ENCODE measurements around the gene SGK1. TPM values are rescaled to one million over a fixed set of nuclear protein-coding genes. Genes with fewer than 3 reads are reported as not detected.

SGK1 gene
- total RNA-seq, 2 donors from 2014 or later: 9.7 to 13.0 TPM

- H3K9ac ChIP-seq (ENCODE audit: extremely low read depth, low read length, poor library complexity, severe bottlenecking): no peak overlapping the region
- TF ChIP-seq CTCF (conservative IDR thresholded peaks at IDR 0.05): no peak
- H3K4me3 ChIP-seq (ENCODE audit: low read length): no peak overlapping the region
- no peaks in the 10 kb centered on the region for H3K9me3 ChIP-seq (ENCODE audit: control insufficient read depth, low read length)
- H3K4me1 ChIP-seq (ENCODE audit: control insufficient read depth, insufficient read depth, low read length): no peaks in the 10 kb centered on the region
- DNase-seq: no peak
- Mint-ChIP-seq H3K9me3 (no peaks in the 10 kb centered on the region), H3K4me1 (no peaks in the 10 kb centered on the region), H3K36me3 (ENCODE audit: low read depth) (no peaks in the 10 kb centered on the region), H3K4me3 (no peak overlapping the region), H3K27me3 (ENCODE audit: insufficient read depth) (no peaks in the 10 kb centered on the region), H3K27ac (no peak overlapping the region)
- H3K27ac ChIP-seq (ENCODE audit: low read depth, low read length): no peak overlapping the region
- H3K27me3 ChIP-seq (ENCODE audit: control insufficient read depth, insufficient read depth, low read length, poor library complexity, severe bottlenecking): no peaks in the 10 kb centered on the region
- no peaks in the 10 kb centered on the region for H3K36me3 ChIP-seq (ENCODE audit: control insufficient read depth, insufficient read depth, low read length)
- WGBS, 2 experiments (ENCODE audit: insufficient coverage in 1 of 2, insufficient read length in 1 of 2): 93 to 96% methylated on average over 2 to 3 of the region's 3 CpGs
Observed at GRCh38 chr6:134251320-134251719, 66.6 kb downstream of the SGK1 start.

- H3K27ac Mint-ChIP-seq: no peak overlapping the region
- H3K27me3 Mint-ChIP-seq (ENCODE audit: insufficient read depth): no peaks in the 10 kb centered on the region
- H3K36me3 Mint-ChIP-seq (ENCODE audit: low read depth): no peaks in the 10 kb centered on the region
- no peaks in the 10 kb centered on the region for H3K9me3 Mint-ChIP-seq
- Histone ChIP-seq H3K36me3 (ENCODE audit: control insufficient read depth, insufficient read depth, low read length) (no peaks in the 10 kb centered on the region), H3K4me3 (ENCODE audit: low read length) (no peak overlapping the region), H3K27me3 (ENCODE audit: control insufficient read depth, insufficient read depth, low read length, poor library complexity, severe bottlenecking) (no peaks in the 10 kb centered on the region), H3K27ac (ENCODE audit: low read depth, low read length) (no peak overlapping the region), H3K4me1 (ENCODE audit: control insufficient read depth, insufficient read depth, low read length) (no peaks in the 10 kb centered on the region), H3K9ac (ENCODE audit: extremely low read depth, low read length, poor library complexity, severe bottlenecking) (no peak overlapping the region), H3K9me3 (ENCODE audit: control insufficient read depth, low read length) (no peaks in the 10 kb centered on the region)
- no peak for TF ChIP-seq CTCF (conservative IDR thresholded peaks at IDR 0.05)
- H3K4me1 Mint-ChIP-seq: no peaks in the 10 kb centered on the region
- 93 to 100% methylated on average over 2 of the region's 2 CpGs for WGBS, 2 experiments (ENCODE audit: insufficient coverage in 1 of 2, insufficient read length in 1 of 2)
- DNase-seq: no peak
- H3K4me3 Mint-ChIP-seq: no peak overlapping the region
Observed at GRCh38 chr6:134250776-134251175, 67.1 kb downstream of the SGK1 start.

DNA sequence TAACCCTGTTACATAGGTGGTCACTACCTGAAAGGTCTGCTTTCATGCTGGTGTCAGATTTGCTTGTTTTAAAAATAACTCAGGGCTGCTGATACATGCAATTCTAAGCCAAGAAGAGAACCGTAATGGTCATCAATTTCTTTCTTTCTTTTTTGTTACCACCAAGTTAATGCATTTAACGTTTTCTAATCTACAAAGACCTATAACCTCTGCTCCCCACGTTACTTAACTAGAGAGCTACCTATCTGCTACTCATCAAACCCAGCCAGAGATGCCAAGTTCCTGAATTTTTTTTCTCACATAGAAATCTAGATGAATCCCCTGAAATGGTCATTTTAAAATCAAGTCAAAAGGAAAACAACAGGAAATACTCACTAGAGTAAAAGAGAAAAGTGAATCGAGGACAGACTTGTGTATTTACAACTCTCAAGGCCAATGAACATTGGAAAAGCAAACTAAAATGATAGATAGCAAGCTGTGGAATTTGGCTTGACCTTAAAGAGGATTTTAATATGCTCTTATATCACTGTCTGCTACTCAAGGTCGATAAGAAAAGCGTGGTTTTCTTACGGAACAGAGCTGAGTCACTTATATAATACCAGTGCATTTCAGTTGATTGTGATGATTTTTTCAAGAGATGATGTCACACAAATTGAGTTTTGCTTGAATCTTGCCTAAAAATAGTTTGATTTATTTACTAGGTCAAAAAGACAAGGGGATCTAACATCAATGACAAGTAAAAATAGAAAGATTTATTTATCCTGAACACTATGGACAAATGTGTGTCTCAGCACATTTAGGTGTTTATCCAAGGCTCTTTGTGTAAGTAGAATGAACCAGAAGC lies 67.9 kb downstream of the SGK1 start:
- Mint-ChIP-seq H3K27ac (no peak overlapping the region), H3K4me3 (no peak overlapping the region), H3K36me3 (ENCODE audit: low read depth) (no peaks in the 10 kb centered on the region), H3K9me3 (no peaks in the 10 kb centered on the region), H3K27me3 (ENCODE audit: insufficient read depth) (no peaks in the 10 kb centered on the region), H3K4me1 (no peaks in the 10 kb centered on the region)
- Histone ChIP-seq H3K9ac (ENCODE audit: extremely low read depth, low read length, poor library complexity, severe bottlenecking) (no peak overlapping the region), H3K36me3 (ENCODE audit: control insufficient read depth, insufficient read depth, low read length) (no peaks in the 10 kb centered on the region), H3K4me1 (ENCODE audit: control insufficient read depth, insufficient read depth, low read length) (no peaks in the 10 kb centered on the region), H3K27ac (ENCODE audit: low read depth, low read length) (no peak overlapping the region), H3K27me3 (ENCODE audit: control insufficient read depth, insufficient read depth, low read length, poor library complexity, severe bottlenecking) (no peaks in the 10 kb centered on the region), H3K9me3 (ENCODE audit: control insufficient read depth, low read length) (no peaks in the 10 kb centered on the region), H3K4me3 (ENCODE audit: low read length) (no peak overlapping the region)
- no peak for DNase-seq
- TF ChIP-seq CTCF (conservative IDR thresholded peaks at IDR 0.05): no peak
- WGBS, 2 experiments (ENCODE audit: insufficient coverage in 1 of 2, insufficient read length in 1 of 2): 90 to 94% methylated on average over 7 of the region's 7 CpGs

Data from endodermal cell (in vitro differentiated cells).